DND-41 (cell line): ENCODE measurements around the gene CCDC171.

ENCODE experiments used
- ATAC-seq: fragments of 200-7000 bp; cut with Tn5 transposase; 3 replicates; pipeline ENCODE4 v1.9.1; 2021; ENCODE audit warnings: low read depth; ENCODE audit not compliant: insufficient read depth
- DNase-seq: peaks from one replicate; pipeline ENCODE4 v3.0.0-alpha.2; 2020
- H2AFZ ChIP-seq: 2 replicates; pipeline ENCODE4 v1.6.0; 2012; ENCODE audit warnings: low read depth, low read length
- H3K27ac ChIP-seq: 2 replicates; pipeline ENCODE4 v1.5.1; 2012; ENCODE audit warnings: low read length, inconsistent platforms
- H3K27me3 ChIP-seq: fragments of 200-600 bp; sonication (generic); 2 replicates; pipeline ENCODE4 v1.6.0; 2012; ENCODE audit warnings: low read length, mild to moderate bottlenecking, inconsistent platforms; ENCODE audit not compliant: insufficient read depth, poor library complexity
- H3K36me3 ChIP-seq: 2 replicates; pipeline ENCODE4 v1.5.1; 2012; ENCODE audit warnings: low read length, inconsistent platforms; ENCODE audit not compliant: insufficient read depth
- H3K4me1 ChIP-seq: 2 replicates; pipeline ENCODE4 v1.5.1; 2012; ENCODE audit warnings: mild to moderate bottlenecking, low read length; ENCODE audit not compliant: insufficient read depth
- H3K4me2 ChIP-seq: 2 replicates; pipeline ENCODE4 v1.6.0; 2012; ENCODE audit warnings: mild to moderate bottlenecking, moderate library complexity, low read length, inconsistent platforms; ENCODE audit not compliant: insufficient read depth
- H3K4me3 ChIP-seq, 2 experiments: fragments of 200-600 bp in 1 of 2; shearing (Covaris generic) in 1 of 2; 2 replicates each; pipeline ENCODE4 v1.5.1; 2012 to 2016; ENCODE audit warnings: inconsistent platforms in 2 of 2, low read length in 2 of 2, mild to moderate bottlenecking in 2 of 2, low read depth in 1 of 2, moderate library complexity in 1 of 2
- H3K79me2 ChIP-seq: 2 replicates; pipeline ENCODE4 v1.6.0; 2012; ENCODE audit warnings: low read length, inconsistent platforms; ENCODE audit not compliant: insufficient read depth
- H3K9ac ChIP-seq: 2 replicates; pipeline ENCODE4 v1.6.0; 2012; ENCODE audit warnings: low read depth, mild to moderate bottlenecking, inconsistent platforms, low read length, moderate library complexity
- H3K9me3 ChIP-seq: 2 replicates; pipeline ENCODE4 v1.5.1; 2012; ENCODE audit warnings: low read length, moderate library complexity, mild to moderate bottlenecking, inconsistent platforms; ENCODE audit not compliant: insufficient read depth, severe bottlenecking
- H4K20me1 ChIP-seq: 2 replicates; pipeline ENCODE4 v1.6.0; 2012; ENCODE audit warnings: low read length; ENCODE audit not compliant: insufficient read depth
- CTCF ChIP-seq: IDR thresholded peaks from 2 replicates; pipeline ENCODE4 v1.5.1; 2012; ENCODE audit warnings: borderline replicate concordance, low read length, moderate library complexity, mild to moderate bottlenecking; ENCODE audit not compliant: poor library complexity, severe bottlenecking; ENCODE audit errors: extremely low read depth
- EZH2 ChIP-seq: IDR thresholded peaks from 3 replicates; pipeline ENCODE4 v1.6.1; 2012; ENCODE audit warnings: borderline replicate concordance, low read depth, mild to moderate bottlenecking, moderate library complexity, low read length, inconsistent platforms; ENCODE audit not compliant: severe bottlenecking

CCDC171 gene

GRCh38 chr9:16000811-16001210 is 448.0 kb downstream of the CCDC171 start:
- ATAC-seq (no peak), DNase-seq (no peak)
- H3K4me1 ChIP-seq, result 0 out of 2 replicates have a peak, but pooled peaks cover 6% of the 10 kb centered on the region
- no peak overlapping the region for H3K4me2 ChIP-seq
- no peaks in the 10 kb centered on the region for H3K9me3 ChIP-seq
- H2AFZ ChIP-seq, result no peak overlapping the region
- H3K27ac ChIP-seq, result no peak overlapping the region
- H3K9ac ChIP-seq, result no peak overlapping the region
- no peak overlapping the region for H3K4me3 ChIP-seq
- no peaks in the 10 kb centered on the region for H3K79me2 ChIP-seq
- no peaks in the 10 kb centered on the region for H3K27me3 ChIP-seq
- H4K20me1 ChIP-seq, result no peaks in the 10 kb centered on the region
- no peak for TF ChIP-seq EZH2
- TF ChIP-seq CTCF, result no peak
- no peaks in the 10 kb centered on the region for H3K36me3 ChIP-seq

- H2AFZ ChIP-seq, result no peak overlapping the region
- TF ChIP-seq EZH2, result no peak
- no peak for TF ChIP-seq CTCF
Observed at GRCh38 chr9:16001856-16002255, 449.0 kb downstream of the CCDC171 start.

GRCh38 chr9:16002816-16003215 is 450.0 kb downstream of the CCDC171 start:
- Histone ChIP-seq H4K20me1 (no peaks in the 10 kb centered on the region), H3K4me2 (no peak overlapping the region), H3K36me3 (no peaks in the 10 kb centered on the region), H3K9ac (no peak overlapping the region), H3K9me3 (no peaks in the 10 kb centered on the region), H3K4me1 (0 out of 2 replicates have a peak, but pooled peaks cover 6% of the 10 kb centered on the region), H3K79me2 (no peaks in the 10 kb centered on the region), H3K27me3 (no peaks in the 10 kb centered on the region), H3K4me3 (no peak overlapping the region), H2AFZ (no peak overlapping the region), H3K27ac (no peak overlapping the region)
- ATAC-seq (no peak), DNase-seq (no peak)
- TF ChIP-seq EZH2 (no peak), CTCF (no peak)

More at GRCh38 chr9:16001856-16002255, 449.0 kb downstream of the CCDC171 start:
- Histone ChIP-seq H4K20me1 (no peaks in the 10 kb centered on the region), H3K36me3 (no peaks in the 10 kb centered on the region), H3K4me1 (0 out of 2 replicates have a peak, but pooled peaks cover 6% of the 10 kb centered on the region), H3K4me3 (no peak overlapping the region), H3K27ac (no peak overlapping the region), H3K27me3 (no peaks in the 10 kb centered on the region), H3K4me2 (no peak overlapping the region), H3K9ac (no peak overlapping the region), H3K79me2 (no peaks in the 10 kb centered on the region), H3K9me3 (no peaks in the 10 kb centered on the region)
- ATAC-seq, result no peak
- no peak for DNase-seq

- TF ChIP-seq CTCF, result no peak
- no peak for TF ChIP-seq EZH2
- Histone ChIP-seq H3K4me3 (no peak overlapping the region), H3K27ac (no peak overlapping the region), H2AFZ (no peak overlapping the region), H3K9ac (no peak overlapping the region), H3K79me2 (no peaks in the 10 kb centered on the region), H3K4me2 (no peak overlapping the region), H3K27me3 (no peaks in the 10 kb centered on the region), H3K4me1 (0 out of 2 replicates have a peak, but pooled peaks cover 6% of the 10 kb centered on the region), H4K20me1 (no peaks in the 10 kb centered on the region), H3K36me3 (no peaks in the 10 kb centered on the region), H3K9me3 (no peaks in the 10 kb centered on the region)
- DNase-seq (no peak), ATAC-seq (no peak)
Observed at GRCh38 chr9:16003785-16004184, 450.9 kb downstream of the CCDC171 start.
